ENCODE measurements around the gene RASGEF1B. TPM values are rescaled to one million over a fixed set of nuclear protein-coding genes. Genes with fewer than 3 reads are reported as not detected.

RASGEF1B gene
- total and polyA plus RNA-seq, 12 donors, result 5.6 to 27.2 (median 8.8) TPM

GRCh38 chr4:81498046-81498445 lies 26.3 kb upstream of the RASGEF1B start:
- intact Hi-C loops (cut with DNase I), result no loop called here
- Histone ChIP-seq H3K27me3 (no peaks in the 10 kb centered on the region), H3K4me1 (replicated peaks in 1 of 2) (peaks cover 0 to 12% of the 10 kb centered on the region in 2 donors), H3K4me3 (no peak overlapping the region), H3K9me3 (replicated peaks in 1 of 3) (no peaks in the 10 kb centered on the region), H3K36me3 (replicated peaks in 1 of 2) (no peaks in the 10 kb centered on the region), H3K27ac (no peak overlapping the region)
- 75 to 94% (median 88%) methylated on average over 2 of the region's 2 CpGs for WGBS, 4 donors
- TF ChIP-seq POLR2A (IDR thresholded peaks at IDR 0.05) (no peak), CTCF (IDR thresholded peaks at IDR 0.05) (no peak)
- DNase-seq, result no peak

- TF ChIP-seq CTCF (IDR thresholded peaks at IDR 0.05), result no peak
- TF ChIP-seq POLR2A (IDR thresholded peaks at IDR 0.05), result no peak
- Histone ChIP-seq H3K4me1 (replicated peaks in 1 of 2) (peaks cover 0 to 12% of the 10 kb centered on the region in 2 donors), H3K36me3 (replicated peaks in 1 of 2) (no peaks in the 10 kb centered on the region), H3K4me3 (no peak overlapping the region), H3K27me3 (no peaks in the 10 kb centered on the region), H3K9me3 (replicated peaks in 1 of 3) (no peaks in the 10 kb centered on the region), H3K27ac (no peak overlapping the region)
- intact Hi-C loops (cut with DNase I), result no loop called here
- DNase-seq, result no peak
Measured at GRCh38 chr4:81495345-81495744, 23.6 kb upstream of the RASGEF1B start.

- H3K27me3 ChIP-seq, result no peaks in the 10 kb centered on the region
- intact Hi-C loops (cut with DNase I), result no loop called here
- no peaks in the 10 kb centered on the region for H3K36me3 ChIP-seq (replicated peaks in 1 of 2)
- peak overlapping the region in 1 of 4 donors; percentile 53 for H3K4me3 ChIP-seq
- no peak for TF ChIP-seq CTCF (IDR thresholded peaks at IDR 0.05)
- TF ChIP-seq POLR2A (IDR thresholded peaks at IDR 0.05), result no peak
- 22 to 42% (median 29%) methylated on average over 1 of the region's 1 CpG for WGBS, 4 donors
- no peaks in the 10 kb centered on the region for H3K9me3 ChIP-seq (replicated peaks in 1 of 3)
- peaks cover 0 to 12% of the 10 kb centered on the region in 2 donors for H3K4me1 ChIP-seq (replicated peaks in 1 of 2)
- no peak for DNase-seq
- H3K27ac ChIP-seq, result peak overlapping the region in 3 of 5 donors; percentile 34 to 71 (median 70)
Measured at GRCh38 chr4:81494031-81494431, 22.3 kb upstream of the RASGEF1B start.

GRCh38 chr4:81492606-81493230 lies 21.0 kb upstream of the RASGEF1B start:
- Histone ChIP-seq H3K36me3 (replicated peaks in 1 of 2) (no peaks in the 10 kb centered on the region), H3K27ac (peak overlapping the region in 2 of 5 donors; percentile 17 to 18), H3K4me1 (replicated peaks in 1 of 2) (peaks cover 0 to 12% of the 10 kb centered on the region in 2 donors), H3K27me3 (no peaks in the 10 kb centered on the region), H3K4me3 (no peak overlapping the region), H3K9me3 (replicated peaks in 1 of 3) (no peaks in the 10 kb centered on the region)
- TF ChIP-seq CTCF (IDR thresholded peaks at IDR 0.05), result no peak
- no peak for TF ChIP-seq POLR2A (IDR thresholded peaks at IDR 0.05)
- DNase-seq, result no peak
- intact Hi-C loops (cut with DNase I), result no loop called here
- 70 to 92% (median 81%) methylated on average over 1 of the region's 1 CpG for WGBS, 4 donors
